ENCODE results near the gene LGALS9B. TPM values are rescaled to one million over a fixed set of nuclear protein-coding genes. Genes with fewer than 3 reads are reported as not detected.
"Not testable (repeated sequence)": the region's sequence is repeated elsewhere in the genome, so short reads cannot be mapped to it uniquely, and the experiment has no call there.

Gene LGALS9B
- not detected for total RNA-seq

GRCh38 chr17:20467447-20467846 lies at the start of gene LGALS9B:
TSS of gene LGALS9B (minus strand) at chr17:20467539. CDS start at chr17:20467470, 69 bp downstream.
- H3K27ac Mint-ChIP-seq: peak within 1 kb of the TSS in 1 of 2 donors; percentile 37
- H3K36me3 Mint-ChIP-seq; H3K9me3 Mint-ChIP-seq; DNase-seq (ENCODE audit: low spot score in 2 of 2): not testable (repeated sequence)
- ATAC-seq: peak; percentile 41 to 84

- DNase-seq (ENCODE audit: low spot score in 2 of 2); H3K36me3 Mint-ChIP-seq; ATAC-seq; H3K27ac Mint-ChIP-seq; H3K9me3 Mint-ChIP-seq: not testable (repeated sequence)
These were observed 49.6 kb upstream of the LGALS9B start for GRCh38 chr17:20516986-20517385.

GRCh38 chr17:20515099-20515498 lies 47.8 kb upstream of the LGALS9B start:
- DNase-seq (ENCODE audit: low spot score in 2 of 2); H3K9me3 Mint-ChIP-seq; ATAC-seq; H3K27ac Mint-ChIP-seq; H3K36me3 Mint-ChIP-seq: not testable (repeated sequence)

GRCh38 chr17:20513539-20513938 lies 46.2 kb upstream of the LGALS9B start:
- H3K36me3 Mint-ChIP-seq; DNase-seq (ENCODE audit: low spot score in 2 of 2); H3K9me3 Mint-ChIP-seq; H3K27ac Mint-ChIP-seq; ATAC-seq: not testable (repeated sequence)

GRCh38 chr17:20512378-20512777 lies 45.0 kb upstream of the LGALS9B start:
- ATAC-seq; H3K9me3 Mint-ChIP-seq; H3K27ac Mint-ChIP-seq; DNase-seq (ENCODE audit: low spot score in 2 of 2); H3K36me3 Mint-ChIP-seq: not testable (repeated sequence)

GRCh38 chr17:20511778-20512177 lies 44.4 kb upstream of the LGALS9B start:
- not testable (repeated sequence) for H3K27ac Mint-ChIP-seq; DNase-seq (ENCODE audit: low spot score in 2 of 2); ATAC-seq; H3K36me3 Mint-ChIP-seq; H3K9me3 Mint-ChIP-seq

GRCh38 chr17:20505333-20505732 lies 38.0 kb upstream of the LGALS9B start:
- H3K9me3 Mint-ChIP-seq; H3K36me3 Mint-ChIP-seq; DNase-seq (ENCODE audit: low spot score in 2 of 2); H3K27ac Mint-ChIP-seq; ATAC-seq: not testable (repeated sequence)

GRCh38 chr17:20504388-20505066 lies 37.2 kb upstream of the LGALS9B start:
- not testable (repeated sequence) for ATAC-seq; H3K27ac Mint-ChIP-seq; H3K9me3 Mint-ChIP-seq; DNase-seq (ENCODE audit: low spot score in 2 of 2); H3K36me3 Mint-ChIP-seq

GRCh38 chr17:20501896-20502295 lies 34.6 kb upstream of the LGALS9B start:
- H3K36me3 Mint-ChIP-seq; H3K9me3 Mint-ChIP-seq; DNase-seq (ENCODE audit: low spot score in 2 of 2); ATAC-seq; H3K27ac Mint-ChIP-seq: not testable (repeated sequence)

- H3K27ac Mint-ChIP-seq; ATAC-seq; H3K36me3 Mint-ChIP-seq; DNase-seq (ENCODE audit: low spot score in 2 of 2); H3K9me3 Mint-ChIP-seq: not testable (repeated sequence)
These were observed 33.0 kb upstream of the LGALS9B start for GRCh38 chr17:20500346-20500745.

GRCh38 chr17:20495420-20495819 lies 28.1 kb upstream of the LGALS9B start:
- not testable (repeated sequence) for ATAC-seq; DNase-seq (ENCODE audit: low spot score in 2 of 2); H3K27ac Mint-ChIP-seq; H3K36me3 Mint-ChIP-seq; H3K9me3 Mint-ChIP-seq

- not testable (repeated sequence) for ATAC-seq; H3K9me3 Mint-ChIP-seq; DNase-seq (ENCODE audit: low spot score in 2 of 2); H3K27ac Mint-ChIP-seq; H3K36me3 Mint-ChIP-seq
These were observed 27.4 kb upstream of the LGALS9B start for GRCh38 chr17:20494735-20495134.

GRCh38 chr17:20494147-20494546 lies 26.8 kb upstream of the LGALS9B start:
- ATAC-seq; H3K27ac Mint-ChIP-seq; H3K9me3 Mint-ChIP-seq; DNase-seq (ENCODE audit: low spot score in 2 of 2); H3K36me3 Mint-ChIP-seq: not testable (repeated sequence)

- H3K36me3 Mint-ChIP-seq; H3K27ac Mint-ChIP-seq; DNase-seq (ENCODE audit: low spot score in 2 of 2); H3K9me3 Mint-ChIP-seq; ATAC-seq: not testable (repeated sequence)
These were observed 25.6 kb upstream of the LGALS9B start for GRCh38 chr17:20492971-20493370.

- DNase-seq (ENCODE audit: low spot score in 2 of 2); H3K9me3 Mint-ChIP-seq; H3K27ac Mint-ChIP-seq; ATAC-seq; H3K36me3 Mint-ChIP-seq: not testable (repeated sequence)
These were observed 24.8 kb upstream of the LGALS9B start for GRCh38 chr17:20492099-20492498.

- H3K9me3 Mint-ChIP-seq; H3K36me3 Mint-ChIP-seq; H3K27ac Mint-ChIP-seq; DNase-seq (ENCODE audit: low spot score in 2 of 2); ATAC-seq: not testable (repeated sequence)
These were observed 17.6 kb upstream of the LGALS9B start for GRCh38 chr17:20484930-20485329.

GRCh38 chr17:20479889-20480591 lies 12.7 kb upstream of the LGALS9B start:
- not testable (repeated sequence) for H3K27ac Mint-ChIP-seq; ATAC-seq; DNase-seq (ENCODE audit: low spot score in 2 of 2); H3K9me3 Mint-ChIP-seq; H3K36me3 Mint-ChIP-seq

Measured in activated naive CD4-positive, alpha-beta T cell treated with anti-CD3 and anti-CD28 coated beads, Interleukin-2, amount 50 U/mL, for 72 hours (primary cell).